RWPE2 (cell line): ENCODE data around the gene SLC30A2.

ENCODE experiments used
- ATAC-seq: fragments of 200-7000 bp; cut with Tn5 transposase; 3 replicates; pipeline ENCODE4 v1.9.1; 2021; ENCODE audit warnings: low read depth
- DNase-seq: peaks from one replicate; pipeline ENCODE4 v3.0.0-alpha.2; 2020; ENCODE audit warnings: low spot score
- H3K27ac ChIP-seq: fragments of 450-650 bp; 2 replicates; pipeline ENCODE4 v1.5.1; 2017; ENCODE audit warnings: mild to moderate bottlenecking; ENCODE audit not compliant: poor library complexity, severe bottlenecking
- H3K27me3 ChIP-seq: fragments of 250-450 bp; sonication (Bioruptor Pico); 2 replicates; pipeline ENCODE4 v1.5.1; 2021; ENCODE audit warnings: mild to moderate bottlenecking, moderate library complexity; ENCODE audit not compliant: insufficient read depth, poor library complexity, severe bottlenecking
- H3K36me3 ChIP-seq: fragments of 250-450 bp; sonication (Bioruptor Pico); 2 replicates; pipeline ENCODE4 v1.5.1; 2020; ENCODE audit warnings: low read depth, mild to moderate bottlenecking, moderate library complexity
- H3K4me1 ChIP-seq: fragments of 250-450 bp; sonication (Bioruptor Pico); 2 replicates; pipeline ENCODE4 v1.5.1; 2021; ENCODE audit warnings: mild to moderate bottlenecking, moderate library complexity; ENCODE audit not compliant: insufficient read depth, poor library complexity, severe bottlenecking
- H3K4me3 ChIP-seq: fragments of 250-450 bp; sonication (Bioruptor Pico); 2 replicates; pipeline ENCODE4 v1.5.1; 2021; ENCODE audit warnings: mild to moderate bottlenecking, moderate library complexity; ENCODE audit not compliant: severe bottlenecking
- H3K9me3 ChIP-seq: fragments of 250-450 bp; sonication (Bioruptor Pico); 2 replicates; pipeline ENCODE4 v1.5.1; 2021; ENCODE audit warnings: mild to moderate bottlenecking, moderate library complexity; ENCODE audit not compliant: severe bottlenecking
- TF ChIP-seq, protein P1 (sequence below): fragments of 450-650 bp; IDR thresholded peaks from one replicate; pipeline ENCODE4 v1.5.1; 2017; ENCODE audit warnings: mild to moderate bottlenecking, moderate library complexity; ENCODE audit not compliant: poor library complexity, severe bottlenecking

SLC30A2 gene

DNA sequence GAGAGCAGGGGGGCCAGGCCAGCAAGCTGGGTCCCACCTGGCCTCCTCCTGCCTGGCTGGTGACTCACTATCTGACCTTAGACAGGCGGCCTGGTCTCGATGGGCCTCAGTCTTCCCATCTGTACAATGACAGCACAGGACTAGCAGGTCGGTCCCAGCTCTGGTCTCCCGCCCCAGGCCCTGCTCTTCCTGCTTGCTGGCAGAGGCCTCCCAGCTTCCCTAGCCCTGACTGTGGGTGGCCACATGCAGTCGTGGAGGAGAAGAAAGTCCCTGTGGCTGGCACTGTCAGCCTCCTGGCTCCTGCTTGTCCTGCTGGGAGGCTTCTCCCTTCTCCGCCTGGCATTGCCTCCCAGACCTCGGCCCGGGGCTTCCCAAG lies 23.5 kb downstream of the SLC30A2 start:
- TF ChIP-seq, protein P1, sequence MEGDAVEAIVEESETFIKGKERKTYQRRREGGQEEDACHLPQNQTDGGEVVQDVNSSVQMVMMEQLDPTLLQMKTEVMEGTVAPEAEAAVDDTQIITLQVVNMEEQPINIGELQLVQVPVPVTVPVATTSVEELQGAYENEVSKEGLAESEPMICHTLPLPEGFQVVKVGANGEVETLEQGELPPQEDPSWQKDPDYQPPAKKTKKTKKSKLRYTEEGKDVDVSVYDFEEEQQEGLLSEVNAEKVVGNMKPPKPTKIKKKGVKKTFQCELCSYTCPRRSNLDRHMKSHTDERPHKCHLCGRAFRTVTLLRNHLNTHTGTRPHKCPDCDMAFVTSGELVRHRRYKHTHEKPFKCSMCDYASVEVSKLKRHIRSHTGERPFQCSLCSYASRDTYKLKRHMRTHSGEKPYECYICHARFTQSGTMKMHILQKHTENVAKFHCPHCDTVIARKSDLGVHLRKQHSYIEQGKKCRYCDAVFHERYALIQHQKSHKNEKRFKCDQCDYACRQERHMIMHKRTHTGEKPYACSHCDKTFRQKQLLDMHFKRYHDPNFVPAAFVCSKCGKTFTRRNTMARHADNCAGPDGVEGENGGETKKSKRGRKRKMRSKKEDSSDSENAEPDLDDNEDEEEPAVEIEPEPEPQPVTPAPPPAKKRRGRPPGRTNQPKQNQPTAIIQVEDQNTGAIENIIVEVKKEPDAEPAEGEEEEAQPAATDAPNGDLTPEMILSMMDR = no peak
- Histone ChIP-seq H3K4me3 (no peak overlapping the region), H3K27me3 (no peaks in the 10 kb centered on the region), H3K27ac (no peak overlapping the region), H3K9me3 (no peaks in the 10 kb centered on the region), H3K36me3 (no peaks in the 10 kb centered on the region), H3K4me1 (peaks cover 5% of the 10 kb centered on the region)
- ATAC-seq = no peak
- DNase-seq = no peak

DNA sequence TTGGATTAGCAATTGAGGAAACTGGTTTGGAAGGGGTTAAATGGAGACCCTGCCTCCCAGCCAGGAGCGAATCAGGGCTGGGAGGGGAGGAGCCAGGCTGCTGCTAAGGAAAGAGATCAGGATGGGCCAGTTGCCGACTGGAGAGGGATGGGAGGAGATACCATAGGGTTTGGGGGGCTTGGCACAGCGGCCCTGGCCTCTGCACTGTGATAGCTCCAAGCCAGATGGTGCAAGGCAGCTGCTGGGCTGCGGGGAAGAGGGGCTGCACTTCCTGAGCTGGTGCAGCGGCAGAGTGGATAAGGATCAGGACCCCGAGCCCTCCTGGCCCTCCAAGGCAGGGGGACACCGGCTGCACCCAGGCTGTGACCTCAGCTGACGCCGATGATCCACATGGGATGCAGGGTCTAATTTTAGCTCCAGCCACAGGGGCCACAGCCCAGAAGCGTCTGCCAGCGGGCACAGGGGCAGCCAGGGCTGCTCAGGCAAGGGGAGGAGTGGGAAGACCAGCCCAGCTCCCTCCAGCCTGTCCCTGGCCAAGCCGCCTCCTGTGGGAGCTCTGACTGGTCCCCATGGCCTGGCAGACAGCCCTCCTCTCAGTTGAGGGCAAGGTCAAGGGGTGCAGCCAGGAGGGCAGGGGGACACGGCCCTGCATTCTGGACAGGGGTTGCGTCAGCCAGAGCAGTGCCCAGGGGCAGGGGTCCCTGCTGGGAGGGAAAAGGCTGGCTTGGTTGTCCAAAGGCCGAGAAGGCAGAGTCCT lies 24.1 kb downstream of the SLC30A2 start, which contains the start of gene EXTL1:
EXTL1 (plus strand) TSS at position 129 of the 757 bp plus-strand sequence. CDS start 872 bp downstream, outside the sequence.
- Histone ChIP-seq H3K36me3 (no peaks in the 10 kb centered on the region), H3K9me3 (no peaks in the 10 kb centered on the region), H3K27ac (no peak within 1 kb of the TSS), H3K4me1 (peaks cover 5% of the 10 kb centered on the region), H3K4me3 (no peak within 1 kb of the TSS), H3K27me3 (no peaks in the 10 kb centered on the region)
- DNase-seq (no peak), ATAC-seq (no peak; the same call in 2 of the 3 replicates)
- TF ChIP-seq, protein P1 = no peak

DNA sequence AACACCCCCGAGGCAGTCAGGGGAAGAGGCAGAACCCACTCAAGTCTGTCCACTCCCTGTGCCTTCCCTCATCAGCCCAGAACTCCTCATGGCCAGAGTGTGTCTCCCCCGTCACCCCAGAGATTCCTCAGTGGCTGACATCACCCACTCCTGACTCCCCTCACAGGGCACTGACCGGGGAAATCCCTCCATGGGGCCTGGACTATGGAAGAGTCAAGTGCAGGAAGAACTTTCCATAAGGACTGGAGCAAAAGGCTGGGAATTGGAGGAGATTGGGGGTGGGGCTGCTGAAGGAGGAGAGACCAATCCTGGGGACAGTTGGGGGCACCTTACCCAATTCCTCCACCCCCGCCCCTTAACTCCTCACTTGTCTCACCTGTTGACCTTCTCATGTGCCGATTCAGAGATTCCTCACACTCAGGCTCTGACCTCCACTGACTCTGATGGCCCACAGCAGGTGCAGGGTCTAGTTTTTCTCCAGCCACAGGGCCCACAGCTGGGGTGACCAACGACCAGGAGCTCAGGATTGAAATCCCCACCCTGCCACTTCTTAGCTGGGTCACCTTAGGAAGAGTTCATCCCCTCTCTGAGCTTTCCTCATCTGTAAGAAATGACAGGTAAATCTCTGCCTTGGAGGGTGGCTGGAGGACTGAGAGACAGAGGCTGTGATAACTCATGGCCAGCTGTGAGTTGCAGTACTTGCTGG lies 24.8 kb downstream of the SLC30A2 start:
- no peaks in the 10 kb centered on the region for H3K36me3 ChIP-seq
- no peak for ATAC-seq
- TF ChIP-seq, protein P1 = no peak
- peaks cover 5% of the 10 kb centered on the region for H3K4me1 ChIP-seq
- H3K27me3 ChIP-seq = no peaks in the 10 kb centered on the region
- DNase-seq = no peak
- H3K9me3 ChIP-seq = no peaks in the 10 kb centered on the region
- no peak overlapping the region for H3K4me3 ChIP-seq
- H3K27ac ChIP-seq = no peak overlapping the region

GRCh38 chr1:26020330-26020768 lies 25.6 kb downstream of the SLC30A2 start:
- TF ChIP-seq, protein P1 = no peak
- ATAC-seq = no peak
- no peaks in the 10 kb centered on the region for H3K27me3 ChIP-seq
- H3K9me3 ChIP-seq = no peaks in the 10 kb centered on the region
- no peak for DNase-seq
- H3K36me3 ChIP-seq = no peaks in the 10 kb centered on the region
- no peak overlapping the region for H3K4me3 ChIP-seq
- peaks cover 5% of the 10 kb centered on the region for H3K4me1 ChIP-seq
- no peak overlapping the region for H3K27ac ChIP-seq
